ENCODE results near the gene DCC. TPM values are rescaled to one million over a fixed set of nuclear protein-coding genes. Genes with fewer than 3 reads are reported as not detected.
"Not testable (repeated sequence)": the region's sequence is repeated elsewhere in the genome, so short reads cannot be mapped to it uniquely, and the experiment has no call there.

Gene DCC
- polyA plus RNA-seq, 6 donors from 2014 or later, result not detected

DNA sequence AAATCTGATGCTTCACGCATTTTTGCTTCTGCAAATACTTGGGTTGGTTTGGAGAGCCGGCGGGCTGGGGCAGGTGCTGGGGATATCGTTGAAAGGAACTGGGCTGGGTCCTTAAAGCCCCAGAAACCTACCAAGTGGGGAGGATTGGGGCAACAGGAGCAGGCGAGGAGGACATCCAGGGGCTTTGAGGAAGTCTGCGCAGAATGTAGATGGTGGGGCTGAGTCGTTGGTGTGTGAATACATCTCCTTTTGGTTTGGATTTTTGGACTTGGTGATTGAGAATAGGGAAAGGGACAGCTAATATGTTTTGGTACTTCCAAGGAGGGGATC lies 1.1 kb downstream of the DCC start:
- ATAC-seq (ENCODE audit: low read depth in 2 of 2) (no peak), DNase-seq (no peak)
- no peaks in the 10 kb centered on the region for H3K4me1 Mint-ChIP-seq
- H3K36me3 Mint-ChIP-seq, result peaks cover 0 to 8% of the 10 kb centered on the region in 2 donors
- no peak overlapping the region for H3K4me3 Mint-ChIP-seq
- peaks cover 2 to 13% (median 7%) of the 10 kb centered on the region in 7 donors for H3K9me3 Mint-ChIP-seq
- H3K27ac Mint-ChIP-seq, result no peak overlapping the region
- peaks cover 0 to 40% (median 40%) of the 10 kb centered on the region in 3 donors for H3K27me3 Mint-ChIP-seq

DNA sequence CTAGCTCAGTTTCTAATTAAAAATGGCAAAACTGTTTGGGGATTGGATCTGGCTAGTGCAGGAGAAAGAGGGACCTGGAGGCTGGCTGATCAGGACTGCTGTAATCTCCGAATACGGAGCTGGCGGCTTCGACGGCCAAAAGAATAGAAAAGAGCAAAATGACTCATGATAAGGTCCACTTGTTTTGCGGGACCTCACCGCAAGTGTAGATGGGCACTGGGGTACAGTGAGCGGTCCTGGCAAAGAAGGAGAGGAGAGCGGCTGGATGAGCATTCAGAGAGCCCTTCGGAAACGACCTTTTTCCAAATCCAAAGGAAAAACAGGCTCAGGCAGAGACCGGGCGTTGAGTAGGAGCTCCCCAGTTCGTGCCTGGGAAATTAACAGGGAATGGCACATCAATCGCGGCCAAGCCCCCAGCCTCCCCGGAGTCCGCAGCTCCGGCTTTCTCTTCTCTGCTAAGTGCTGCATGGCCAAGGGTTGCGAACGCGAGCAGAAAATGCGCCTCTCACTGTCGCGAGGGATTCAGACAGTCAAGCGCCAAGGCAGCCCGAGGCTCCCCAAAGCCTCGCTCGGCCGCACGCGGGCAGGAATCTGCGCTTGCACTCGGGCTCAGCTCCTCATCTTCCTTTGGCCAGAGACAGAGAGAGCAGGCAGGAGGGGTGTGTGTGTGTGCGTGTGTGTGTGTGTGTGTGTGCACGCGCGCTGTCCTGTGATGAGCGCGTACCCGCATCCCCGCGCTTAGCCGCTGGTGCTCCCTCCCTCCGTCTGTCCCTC lies 1.8 kb downstream of the DCC start:
- no peak for ATAC-seq (ENCODE audit: low read depth in 2 of 2)
- H3K27me3 Mint-ChIP-seq, result peaks cover 0 to 40% (median 40%) of the 10 kb centered on the region in 3 donors
- H3K4me3 Mint-ChIP-seq, result no peak overlapping the region
- H3K9me3 Mint-ChIP-seq, result peaks cover 2 to 13% (median 7%) of the 10 kb centered on the region in 7 donors
- no peak for DNase-seq
- H3K4me1 Mint-ChIP-seq, result no peaks in the 10 kb centered on the region
- no peak overlapping the region for H3K27ac Mint-ChIP-seq
- H3K36me3 Mint-ChIP-seq, result peaks cover 0 to 8% of the 10 kb centered on the region in 2 donors

DNA sequence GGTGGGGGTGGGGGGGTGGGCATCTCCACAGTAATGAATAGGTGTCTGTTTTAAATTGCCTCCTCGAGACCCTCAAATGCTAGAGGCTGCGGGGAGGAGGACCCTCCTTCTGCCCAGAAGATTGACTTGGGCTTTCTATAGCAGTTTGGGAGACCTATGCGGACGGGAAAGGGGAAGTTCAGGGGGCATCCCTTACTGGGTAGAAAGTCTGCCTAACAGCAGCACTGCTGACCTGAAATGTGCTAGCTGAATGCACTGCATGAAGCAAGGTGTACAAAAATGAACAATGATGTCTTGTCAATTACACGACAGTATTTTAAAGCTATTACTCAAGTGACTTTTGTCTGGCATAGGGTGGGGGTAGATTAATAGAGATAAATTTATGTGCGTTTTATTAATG lies 2.5 kb downstream of the DCC start:
- Mint-ChIP-seq H3K27ac (no peak overlapping the region), H3K9me3 (peaks cover 3 to 13% (median 7%) of the 10 kb centered on the region in 7 donors), H3K36me3 (peaks cover 0 to 8% of the 10 kb centered on the region in 2 donors), H3K4me3 (no peak overlapping the region), H3K4me1 (no peaks in the 10 kb centered on the region), H3K27me3 (peaks cover 0 to 36% (median 35%) of the 10 kb centered on the region in 3 donors)
- ATAC-seq (ENCODE audit: low read depth in 2 of 2) (no peak), DNase-seq (no peak)

DNA sequence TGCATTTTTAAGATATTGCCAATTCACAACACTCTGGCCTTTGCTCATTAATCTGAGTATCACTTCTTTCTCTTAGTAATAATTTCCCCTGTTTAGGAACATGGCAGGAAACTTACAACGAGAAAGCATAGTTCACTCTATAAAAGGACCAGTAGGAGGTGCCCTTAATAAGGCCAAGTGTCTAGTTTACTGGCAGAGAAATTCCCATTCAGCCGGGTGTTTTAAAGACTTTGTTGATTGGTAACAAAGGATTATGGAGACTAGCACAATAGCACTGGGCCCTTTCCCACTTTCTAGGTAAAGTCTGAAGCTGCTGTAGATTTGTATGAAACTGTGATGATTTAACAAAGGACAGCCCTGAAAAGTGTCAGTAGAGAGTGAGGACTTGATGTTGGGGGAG lies 3.1 kb downstream of the DCC start:
- no peak for ATAC-seq (ENCODE audit: low read depth in 2 of 2)
- no peak for DNase-seq
- peaks cover 0 to 13% (median 4%) of the 10 kb centered on the region in 7 donors for H3K9me3 Mint-ChIP-seq
- peaks cover 0 to 31% (median 28%) of the 10 kb centered on the region in 3 donors for H3K27me3 Mint-ChIP-seq
- peaks cover 0 to 8% of the 10 kb centered on the region in 2 donors for H3K36me3 Mint-ChIP-seq
- H3K4me1 Mint-ChIP-seq, result no peaks in the 10 kb centered on the region
- no peak overlapping the region for H3K27ac Mint-ChIP-seq
- H3K4me3 Mint-ChIP-seq, result no peak overlapping the region

DNA sequence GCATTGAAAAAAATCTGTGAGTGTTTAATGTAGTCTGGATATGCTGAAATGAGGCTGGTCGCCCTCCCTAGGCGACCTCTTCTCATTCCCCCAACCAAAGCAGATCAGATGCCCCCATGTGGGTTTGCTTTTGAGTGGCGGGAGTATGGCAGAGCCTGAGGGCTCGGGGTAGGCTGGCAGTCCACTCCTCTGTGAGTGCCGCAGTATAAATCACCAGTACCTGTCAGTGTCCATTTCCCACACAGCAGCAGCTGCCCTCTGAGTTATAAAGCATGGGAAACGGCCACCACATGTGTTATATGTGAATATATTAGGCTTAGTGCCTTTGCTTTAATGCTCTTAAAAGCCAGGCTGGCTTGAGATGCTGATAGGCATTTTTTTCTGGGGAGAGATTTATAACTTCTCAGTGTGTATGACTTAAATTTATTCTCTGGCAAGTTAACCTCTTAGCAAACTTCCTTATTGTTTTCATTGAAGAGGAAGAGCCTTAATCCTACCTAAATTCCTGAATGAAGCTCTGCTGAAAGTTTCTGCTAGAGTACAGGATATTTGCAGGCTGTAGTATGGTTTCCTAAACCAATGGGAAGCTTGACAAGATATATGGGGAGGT lies 3.8 kb downstream of the DCC start:
- DNase-seq (no peak), ATAC-seq (ENCODE audit: low read depth in 2 of 2) (no peak)
- H3K4me1 Mint-ChIP-seq, result no peaks in the 10 kb centered on the region
- no peak overlapping the region for H3K4me3 Mint-ChIP-seq
- H3K27ac Mint-ChIP-seq, result no peak overlapping the region
- H3K9me3 Mint-ChIP-seq, result peaks cover 0 to 13% (median 4%) of the 10 kb centered on the region in 7 donors
- peaks cover 0 to 8% of the 10 kb centered on the region in 2 donors for H3K36me3 Mint-ChIP-seq
- peaks cover 0 to 31% (median 25%) of the 10 kb centered on the region in 3 donors for H3K27me3 Mint-ChIP-seq

DNA sequence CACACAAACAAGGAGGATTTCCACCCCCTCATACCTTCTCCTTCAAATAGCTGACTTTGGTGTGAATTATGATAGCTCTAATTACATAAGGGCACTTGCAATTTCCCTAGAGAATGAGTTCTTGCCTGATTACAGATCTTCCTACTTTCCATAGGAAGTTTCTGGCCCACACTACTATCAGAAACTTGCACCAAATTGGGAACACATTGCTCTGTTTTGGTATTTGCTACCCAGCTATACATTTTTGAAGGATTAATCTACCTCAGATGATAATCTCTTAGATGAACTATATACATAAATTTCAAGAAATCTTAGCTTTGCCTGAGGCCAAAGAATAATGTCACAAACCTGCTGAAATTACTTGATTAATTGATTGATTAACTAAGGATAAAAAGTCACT lies 4.9 kb downstream of the DCC start:
- no peak for DNase-seq
- H3K27ac Mint-ChIP-seq, result no peak overlapping the region
- H3K9me3 Mint-ChIP-seq, result peaks cover 0 to 15% (median 4%) of the 10 kb centered on the region in 7 donors
- H3K4me3 Mint-ChIP-seq, result no peak overlapping the region
- no peaks in the 10 kb centered on the region for H3K4me1 Mint-ChIP-seq
- peaks cover 0 to 8% of the 10 kb centered on the region in 2 donors for H3K36me3 Mint-ChIP-seq
- no peak for ATAC-seq (ENCODE audit: low read depth in 2 of 2)
- peaks cover 0 to 22% (median 18%) of the 10 kb centered on the region in 3 donors for H3K27me3 Mint-ChIP-seq

DNA sequence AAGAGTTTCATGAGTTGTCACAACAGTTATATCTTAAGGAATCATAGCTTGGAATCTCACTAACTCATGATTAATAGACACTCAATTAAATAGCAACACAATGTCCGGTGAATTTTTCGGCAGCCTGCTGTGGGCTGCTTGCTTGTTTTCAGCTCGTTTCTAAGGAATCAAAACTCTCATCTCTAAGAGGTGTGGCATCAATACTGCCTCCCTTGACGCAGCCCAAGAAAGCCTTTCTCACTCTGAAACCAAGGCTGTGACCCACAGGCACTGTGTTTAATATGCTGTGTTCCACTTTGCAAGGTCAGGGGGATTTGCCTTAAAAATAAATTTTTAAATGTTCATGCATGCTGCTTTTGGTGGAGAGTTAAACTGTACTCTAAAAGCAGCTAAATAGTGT lies 5.4 kb downstream of the DCC start:
- ATAC-seq (ENCODE audit: low read depth in 2 of 2) (no peak), DNase-seq (no peak)
- Mint-ChIP-seq H3K4me3 (no peak overlapping the region), H3K27me3 (peaks cover 5 to 16% (median 12%) of the 10 kb centered on the region in 3 donors), H3K27ac (no peak overlapping the region), H3K9me3 (peaks cover 0 to 12% (median 4%) of the 10 kb centered on the region in 7 donors), H3K36me3 (peaks cover 0 to 3% of the 10 kb centered on the region in 2 donors), H3K4me1 (no peaks in the 10 kb centered on the region)

DNA sequence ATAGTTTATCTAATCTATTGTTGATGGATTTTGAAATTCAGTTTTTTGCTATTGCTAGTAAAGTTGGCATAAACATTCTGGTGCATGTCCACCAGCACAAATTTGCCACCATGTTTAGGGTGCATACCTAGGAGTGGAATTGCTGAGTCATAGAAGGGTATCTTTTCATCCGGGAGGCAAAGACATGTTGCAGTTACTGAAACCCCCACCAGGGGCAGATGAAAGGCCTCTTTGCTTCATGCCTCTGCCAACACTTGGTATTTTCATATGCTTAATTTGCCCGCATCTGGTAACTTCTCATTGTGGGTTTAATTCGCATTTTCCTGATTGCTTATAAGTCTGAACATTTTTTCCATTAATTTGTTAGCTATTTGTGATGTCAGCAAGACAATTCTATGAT lies 8.2 kb downstream of the DCC start:
- H3K27ac Mint-ChIP-seq, result no peak overlapping the region
- H3K4me1 Mint-ChIP-seq, result no peaks in the 10 kb centered on the region
- no peaks in the 10 kb centered on the region for H3K36me3 Mint-ChIP-seq
- H3K27me3 Mint-ChIP-seq, result peaks cover 0 to 5% (median 0%) of the 10 kb centered on the region in 3 donors
- ATAC-seq (ENCODE audit: low read depth in 2 of 2) (no peak), DNase-seq (no peak)
- no peak overlapping the region for H3K4me3 Mint-ChIP-seq
- peaks cover 0 to 4% (median 2%) of the 10 kb centered on the region in 7 donors for H3K9me3 Mint-ChIP-seq

DNA sequence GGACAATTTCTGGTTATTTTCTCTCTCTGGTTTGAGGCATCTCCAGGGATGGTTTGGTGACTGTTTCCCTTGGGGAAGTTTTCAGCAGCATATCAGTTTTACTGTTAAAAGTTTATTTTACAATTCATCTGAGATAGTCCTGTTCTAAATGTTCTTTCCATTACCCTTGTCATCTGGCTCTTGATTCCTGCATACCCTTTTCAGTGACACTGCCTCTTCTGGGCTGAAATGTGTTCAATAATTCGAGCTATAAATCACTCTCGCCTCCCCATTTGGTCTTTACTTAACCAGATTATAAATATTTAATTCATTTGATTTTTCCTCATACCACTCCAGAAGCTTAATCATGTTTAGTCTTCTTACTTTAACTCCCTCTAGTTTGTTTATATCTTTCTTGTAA lies 9.5 kb downstream of the DCC start:
- Mint-ChIP-seq H3K4me1 (no peaks in the 10 kb centered on the region), H3K4me3 (no peak overlapping the region), H3K27ac (no peak overlapping the region), H3K27me3 (peaks cover 0 to 5% (median 0%) of the 10 kb centered on the region in 3 donors), H3K9me3 (peaks cover 0 to 4% (median 2%) of the 10 kb centered on the region in 7 donors), H3K36me3 (no peaks in the 10 kb centered on the region)
- DNase-seq, result no peak
- ATAC-seq (ENCODE audit: low read depth in 2 of 2), result no peak

DNA sequence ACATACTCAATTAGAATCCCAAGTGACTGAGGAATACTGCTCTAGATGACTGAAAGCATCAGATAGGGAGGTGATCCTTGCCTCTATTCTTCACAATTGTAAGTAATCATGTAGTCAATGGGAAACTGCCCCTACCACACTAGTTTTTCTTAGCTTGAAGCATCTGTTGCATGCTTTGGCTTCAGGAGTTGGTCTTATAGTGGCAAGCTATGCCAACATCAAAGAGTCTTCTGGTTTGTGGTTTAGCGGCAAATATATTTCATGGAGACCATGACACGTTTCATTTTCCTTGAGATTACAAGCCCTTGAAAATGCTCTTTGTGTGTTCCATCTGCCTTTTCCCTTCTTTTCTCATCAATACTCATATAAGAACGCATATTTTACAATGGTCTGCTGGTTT lies 12.9 kb downstream of the DCC start:
- Mint-ChIP-seq H3K4me1 (no peaks in the 10 kb centered on the region), H3K36me3 (no peaks in the 10 kb centered on the region), H3K4me3 (no peak overlapping the region), H3K27me3 (peaks cover 0 to 5% (median 0%) of the 10 kb centered on the region in 3 donors), H3K9me3 (peaks cover 0 to 4% (median under 1%) of the 10 kb centered on the region in 7 donors), H3K27ac (no peak overlapping the region)
- DNase-seq (no peak), ATAC-seq (ENCODE audit: low read depth in 2 of 2) (no peak)

DNA sequence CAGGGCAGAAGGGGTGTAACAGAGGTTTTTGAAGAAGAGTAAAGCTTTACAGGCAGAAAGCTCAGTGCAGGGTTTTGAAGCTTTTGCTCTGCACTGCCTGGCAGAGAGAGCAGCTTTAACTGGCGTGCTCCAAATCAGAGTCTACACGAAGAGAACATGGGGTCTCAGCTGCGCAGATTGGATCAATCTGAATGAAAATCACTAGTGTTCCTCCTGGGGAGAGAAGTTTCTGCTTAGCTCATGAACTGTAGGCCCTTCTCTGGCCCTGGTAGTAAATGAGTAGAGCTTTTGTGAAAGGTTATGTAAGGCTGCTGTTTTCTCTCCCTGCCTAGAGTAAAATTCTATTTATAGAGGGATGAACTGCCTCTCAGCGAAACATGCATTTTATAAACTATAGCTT lies 13.6 kb downstream of the DCC start:
- Mint-ChIP-seq H3K27ac (no peak overlapping the region), H3K9me3 (peaks cover 0 to 8% (median 4%) of the 10 kb centered on the region in 7 donors), H3K4me1 (no peaks in the 10 kb centered on the region), H3K27me3 (peaks cover 0 to 5% (median 0%) of the 10 kb centered on the region in 3 donors), H3K36me3 (no peaks in the 10 kb centered on the region), H3K4me3 (peak overlapping the region in 1 of 8 donors; percentile 14)
- DNase-seq (no peak), ATAC-seq (ENCODE audit: low read depth in 2 of 2) (no peak)

DNA sequence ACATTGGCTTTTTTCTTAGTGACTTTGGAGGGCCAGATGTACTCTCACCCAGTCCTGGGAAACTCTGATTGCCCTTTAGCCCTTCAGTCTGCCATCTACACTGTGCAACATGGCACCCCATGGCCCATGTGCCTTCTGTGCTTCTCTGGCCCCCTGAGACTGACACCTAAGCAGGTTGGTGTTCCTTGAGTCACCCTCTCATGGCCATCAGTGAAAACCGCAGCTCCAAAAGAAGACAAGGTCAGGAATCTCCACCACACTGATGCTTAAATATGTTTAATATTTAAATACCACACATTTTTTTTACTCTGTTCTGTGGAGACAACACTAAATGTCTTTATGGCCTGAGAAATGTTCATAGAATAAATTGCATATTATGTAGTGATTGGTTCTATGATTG lies 23.9 kb downstream of the DCC start:
- no peak overlapping the region for H3K4me3 Mint-ChIP-seq
- H3K27me3 Mint-ChIP-seq, result no peaks in the 10 kb centered on the region
- DNase-seq (no peak), ATAC-seq (ENCODE audit: low read depth in 2 of 2) (no peak)
- peak overlapping the region in 1 of 6 donors; percentile 49 for H3K27ac Mint-ChIP-seq
- peaks cover 0 to 25% (median 5%) of the 10 kb centered on the region in 7 donors for H3K9me3 Mint-ChIP-seq
- H3K4me1 Mint-ChIP-seq, result no peaks in the 10 kb centered on the region
- no peaks in the 10 kb centered on the region for H3K36me3 Mint-ChIP-seq

DNA sequence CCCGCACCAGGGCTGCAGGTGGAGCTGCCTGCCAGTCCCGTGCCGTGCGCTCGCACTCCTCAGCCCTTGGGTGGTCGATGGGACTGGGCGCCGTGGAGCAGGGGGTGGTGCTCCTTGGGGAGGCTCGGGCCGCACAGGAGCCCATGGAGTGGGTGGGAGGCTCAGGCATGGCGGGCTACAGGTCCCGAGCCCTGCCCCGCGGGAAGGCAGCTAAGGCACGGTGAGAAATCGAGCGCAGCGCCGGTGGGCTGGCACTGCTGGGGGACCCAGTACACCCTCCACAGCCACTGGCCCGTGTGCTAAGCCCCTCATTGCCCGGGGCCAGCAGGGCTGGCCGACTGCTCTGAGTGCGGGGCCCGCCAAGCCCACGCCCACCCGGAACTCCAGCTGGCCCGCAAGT lies 26.9 kb downstream of the DCC start:
- ATAC-seq (ENCODE audit: low read depth in 2 of 2), result not testable (repeated sequence)

More for the DNA sequence above, 26.9 kb downstream of the DCC start:
- H3K4me1 Mint-ChIP-seq, H3K36me3 Mint-ChIP-seq, H3K27ac Mint-ChIP-seq, DNase-seq, H3K4me3 Mint-ChIP-seq, H3K27me3 Mint-ChIP-seq: not testable (repeated sequence)
- H3K9me3 Mint-ChIP-seq, result peaks cover 0 to 23% (median 4%) of the 10 kb centered on the region in 7 donors
